Trophoblast cell (in vitro differentiated cells and primary cell): ENCODE results near the gene ACSBG1.

Experiments
- DNase-seq, 2 donors: peaks; one replicate each; pipeline ENCODE4 v3.0.0-alpha.2; 2016
- H2AFZ ChIP-seq: 2 replicates; pipeline ENCODE4 v1.6.1; 2013; ENCODE audit warnings: low read length, moderate library complexity, mild to moderate bottlenecking; ENCODE audit not compliant: insufficient read depth, poor library complexity
- H2AK5ac ChIP-seq: 2 replicates; pipeline ENCODE4 v1.6.1; 2013; ENCODE audit warnings: mild to moderate bottlenecking, low read length
- H2BK120ac ChIP-seq: 2 replicates; pipeline ENCODE4 v1.6.1; 2013; ENCODE audit warnings: low read length, mild to moderate bottlenecking, moderate library complexity; ENCODE audit not compliant: insufficient read depth, poor library complexity
- H2BK12ac ChIP-seq: 2 replicates; pipeline ENCODE4 v1.6.1; 2013; ENCODE audit warnings: mild to moderate bottlenecking, low read length, moderate library complexity
- H2BK5ac ChIP-seq: 2 replicates; pipeline ENCODE4 v1.6.1; 2013; ENCODE audit warnings: low read length, low read depth, moderate library complexity, mild to moderate bottlenecking; ENCODE audit not compliant: poor library complexity
- H3K14ac ChIP-seq: 2 replicates; pipeline ENCODE4 v1.6.1; 2013; ENCODE audit warnings: mild to moderate bottlenecking, low read length
- H3K18ac ChIP-seq: 2 replicates; pipeline ENCODE4 v1.6.1; 2013; ENCODE audit warnings: mild to moderate bottlenecking, low read length
- H3K23ac ChIP-seq: 2 replicates; pipeline ENCODE4 v1.6.1; 2013; ENCODE audit warnings: low read length
- H3K27ac ChIP-seq: 2 replicates; pipeline ENCODE4 v1.5.1; 2013; ENCODE audit warnings: low read depth, mild to moderate bottlenecking, inconsistent platforms, low read length, moderate library complexity
- H3K27me3 ChIP-seq: 2 replicates; pipeline ENCODE4 v1.6.1; 2013; ENCODE audit warnings: inconsistent platforms, mild to moderate bottlenecking, low read length, moderate library complexity; ENCODE audit not compliant: insufficient read depth
- H3K36me3 ChIP-seq, 2 experiments: 1 replicate in 1 of 2; 2 replicates in 1 of 2; pipeline ENCODE4 v1.6.1; 2013; ENCODE audit warnings: low read length in 2 of 2, mild to moderate bottlenecking in 2 of 2, moderate library complexity in 1 of 2; ENCODE audit not compliant: insufficient read depth in 2 of 2, control insufficient read depth in 1 of 2
- H3K4ac ChIP-seq: 2 replicates; pipeline ENCODE4 v1.6.1; 2013; ENCODE audit warnings: low read depth, mild to moderate bottlenecking, low read length, moderate library complexity
- H3K4me1 ChIP-seq, 2 experiments: 1 replicate in 1 of 2; 2 replicates in 1 of 2; pipeline ENCODE4 v1.6.1; 2013; ENCODE audit warnings: low read length in 2 of 2, mild to moderate bottlenecking in 2 of 2, moderate library complexity in 1 of 2; ENCODE audit not compliant: insufficient read depth in 2 of 2, control insufficient read depth in 1 of 2
- H3K4me2 ChIP-seq: 2 replicates; pipeline ENCODE4 v1.6.1; 2013; ENCODE audit warnings: inconsistent platforms, mild to moderate bottlenecking, low read length, moderate library complexity
- H3K4me3 ChIP-seq: 2 replicates; pipeline ENCODE4 v1.5.1; 2013; ENCODE audit warnings: mild to moderate bottlenecking, low read depth, low read length, inconsistent platforms
- H3K79me1 ChIP-seq: one replicate; pipeline ENCODE4 v1.6.1; 2013; ENCODE audit warnings: low read length
- H3K79me2 ChIP-seq: 2 replicates; pipeline ENCODE4 v1.6.1; 2013; ENCODE audit warnings: low read length, mild to moderate bottlenecking; ENCODE audit not compliant: control insufficient read depth, insufficient read depth, poor library complexity
- H3K9ac ChIP-seq: 2 replicates; pipeline ENCODE4 v1.6.1; 2013; ENCODE audit warnings: mild to moderate bottlenecking, low read length
- H3K9me3 ChIP-seq: 2 replicates; pipeline ENCODE4 v1.6.1; 2013; ENCODE audit warnings: low read depth, mild to moderate bottlenecking, control low read depth, inconsistent platforms, low read length; ENCODE audit not compliant: insufficient read depth
- H4K12ac ChIP-seq: 2 replicates; pipeline ENCODE4 v1.6.1; 2013; ENCODE audit warnings: low read depth, mild to moderate bottlenecking, low read length, moderate library complexity
- H4K8ac ChIP-seq: 2 replicates; pipeline ENCODE4 v1.6.1; 2013; ENCODE audit warnings: low read depth, mild to moderate bottlenecking, low read length, moderate library complexity
- H4K91ac ChIP-seq: one replicate; pipeline ENCODE4 v1.6.1; 2013; ENCODE audit warnings: low read depth, mild to moderate bottlenecking, low read length, moderate library complexity
- WGBS: extraction: QIAGEN DNeasy Blood & Tissue Kit; methylation state at CpG from one replicate; pipeline ENCODE4 v1.1.7; 2013; ENCODE audit warnings: missing lambda C conversion rate; ENCODE audit not compliant: insufficient read length, insufficient coverage; ENCODE audit errors: extremely low coverage; 5-methylcytosine and 5-hydroxymethylcytosine counted together

Gene ACSBG1

DNA sequence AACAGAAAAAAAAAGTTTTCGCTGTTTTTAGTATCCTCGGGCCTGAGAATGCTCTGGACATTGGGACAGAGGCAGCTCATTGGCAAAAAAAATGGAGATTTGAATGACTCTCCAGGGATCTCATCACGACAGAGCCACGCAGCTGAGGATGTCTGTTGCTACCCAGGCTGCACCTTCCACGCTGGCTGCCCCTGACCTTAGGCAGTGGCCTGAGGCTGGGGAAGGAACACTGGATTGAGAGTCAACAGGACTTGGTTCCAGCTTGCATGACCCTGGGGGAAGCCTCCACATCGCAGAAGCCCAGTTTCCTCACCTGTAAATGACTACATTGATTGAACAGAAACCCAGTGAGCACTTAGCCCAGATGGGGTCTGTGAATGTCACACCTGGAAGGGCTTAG lies 8.7 kb upstream of the ACSBG1 start:
- H2BK120ac ChIP-seq, result no peak overlapping the region
- no peak overlapping the region for H3K14ac ChIP-seq
- peaks cover 0 to 6% of the 10 kb centered on the region in 2 experiments for H3K4me1 ChIP-seq
- peaks cover 2% of the 10 kb centered on the region for H3K9me3 ChIP-seq
- H3K23ac ChIP-seq, result no peak overlapping the region
- H3K9ac ChIP-seq, result no peak overlapping the region
- H3K4me2 ChIP-seq, result no peak overlapping the region
- DNase-seq, result no peak
- no peak overlapping the region for H2BK12ac ChIP-seq
- no peak overlapping the region for H3K27ac ChIP-seq
- no peaks in the 10 kb centered on the region for H3K36me3 ChIP-seq
- no peak overlapping the region for H4K8ac ChIP-seq
- no peaks in the 10 kb centered on the region for H3K79me1 ChIP-seq
- H3K4me3 ChIP-seq, result no peak overlapping the region
- no peaks in the 10 kb centered on the region for H3K79me2 ChIP-seq
- H4K12ac ChIP-seq, result no peak overlapping the region
- no peak overlapping the region for H2AK5ac ChIP-seq
- no peak overlapping the region for H3K4ac ChIP-seq
- H3K27me3 ChIP-seq, result no peaks in the 10 kb centered on the region
- no peak overlapping the region for H3K18ac ChIP-seq
- no peak overlapping the region for H2AFZ ChIP-seq
- no peak overlapping the region for H2BK5ac ChIP-seq
- no peak overlapping the region for H4K91ac ChIP-seq
- WGBS, result no CpG with 5 or more reads among the region's 6 CpGs

- Histone ChIP-seq H2BK5ac (no peak overlapping the region), H3K9me3 (peaks cover 2% of the 10 kb centered on the region), H2AFZ (no peak overlapping the region), H2AK5ac (no peak overlapping the region), H3K9ac (no peak overlapping the region), H4K8ac (no peak overlapping the region), H3K27me3 (no peaks in the 10 kb centered on the region), H4K91ac (no peak overlapping the region), H3K79me2 (no peaks in the 10 kb centered on the region), H3K4me3 (no peak overlapping the region), H2BK12ac (no peak overlapping the region), H3K4me1 (peaks cover 0 to 6% of the 10 kb centered on the region in 2 experiments), H3K14ac (no peak overlapping the region), H3K4ac (no peak overlapping the region), H3K18ac (no peak overlapping the region), H4K12ac (no peak overlapping the region), H3K36me3 (no peaks in the 10 kb centered on the region), H3K27ac (no peak overlapping the region), H3K23ac (no peak overlapping the region), H3K79me1 (no peaks in the 10 kb centered on the region), H3K4me2 (no peak overlapping the region), H2BK120ac (no peak overlapping the region)
- whole genome bisulfite sequencing, result no CpG with 5 or more reads among the region's 5 CpGs
- peak in 1 of 2 donors; percentile 16 for DNase-seq
Measured at GRCh38 chr15:78242128-78242527, 7.8 kb upstream of the ACSBG1 start.

DNA sequence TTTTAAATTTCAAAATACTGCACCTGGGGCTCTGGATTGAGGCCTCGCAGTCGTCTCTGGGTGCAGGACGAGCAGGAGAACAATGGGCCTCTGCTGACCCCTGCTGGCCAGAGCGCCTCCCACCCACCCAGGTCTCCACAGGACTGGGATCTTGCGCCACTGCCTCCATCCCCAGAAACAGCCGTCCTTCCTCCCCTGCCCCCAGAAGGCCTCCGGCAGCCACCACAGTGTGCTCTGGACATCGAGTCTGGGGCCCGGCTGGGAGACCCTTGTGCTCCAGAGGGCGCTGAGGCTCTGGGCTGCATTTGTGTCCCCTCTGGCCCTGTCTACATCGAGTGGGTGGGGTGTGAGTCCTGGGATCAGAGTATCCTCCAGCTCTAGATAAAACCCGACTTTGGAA lies 6.7 kb upstream of the ACSBG1 start:
- H3K9ac ChIP-seq, result no peak overlapping the region

GRCh38 chr15:78239811-78240210 lies 5.4 kb upstream of the ACSBG1 start:
- Histone ChIP-seq H4K8ac (no peak overlapping the region), H3K9ac (no peak overlapping the region)

More for the DNA sequence above, 6.7 kb upstream of the ACSBG1 start:
- Histone ChIP-seq H2BK12ac (no peak overlapping the region), H3K27ac (no peak overlapping the region), H4K8ac (no peak overlapping the region), H3K18ac (no peak overlapping the region), H4K91ac (no peak overlapping the region), H3K27me3 (no peaks in the 10 kb centered on the region), H3K4me3 (no peak overlapping the region), H2AFZ (no peak overlapping the region), H3K4me2 (no peak overlapping the region), H2BK5ac (no peak overlapping the region), H3K79me2 (no peaks in the 10 kb centered on the region), H3K79me1 (no peaks in the 10 kb centered on the region), H2AK5ac (no peak overlapping the region), H2BK120ac (no peak overlapping the region), H4K12ac (no peak overlapping the region), H3K4me1 (peaks cover 0 to 6% of the 10 kb centered on the region in 2 experiments), H3K14ac (no peak overlapping the region), H3K36me3 (no peaks in the 10 kb centered on the region), H3K4ac (no peak overlapping the region), H3K23ac (no peak overlapping the region), H3K9me3 (peaks cover 2% of the 10 kb centered on the region)
- DNase-seq, result peak; percentile 60 to 80
- no CpG with 5 or more reads among the region's 12 CpGs for WGBS

More at GRCh38 chr15:78239811-78240210, 5.4 kb upstream of the ACSBG1 start:
- H3K79me1 ChIP-seq, result no peaks in the 10 kb centered on the region
- no peak overlapping the region for H3K23ac ChIP-seq
- H3K4me3 ChIP-seq, result no peak overlapping the region
- no peak overlapping the region for H3K27ac ChIP-seq
- H4K91ac ChIP-seq, result no peak overlapping the region
- no peaks in the 10 kb centered on the region for H3K79me2 ChIP-seq
- H2AK5ac ChIP-seq, result no peak overlapping the region
- H3K9me3 ChIP-seq, result no peaks in the 10 kb centered on the region
- no peaks in the 10 kb centered on the region for H3K27me3 ChIP-seq
- H2BK12ac ChIP-seq, result no peak overlapping the region
- no peak overlapping the region for H3K18ac ChIP-seq
- H3K14ac ChIP-seq, result no peak overlapping the region
- no peaks in the 10 kb centered on the region for H3K36me3 ChIP-seq
- no peak overlapping the region for H3K4ac ChIP-seq
- H3K4me1 ChIP-seq, result peaks cover 0 to 6% of the 10 kb centered on the region in 2 experiments
- H2BK5ac ChIP-seq, result no peak overlapping the region
- no peak for DNase-seq
- no peak overlapping the region for H2BK120ac ChIP-seq
- H4K12ac ChIP-seq, result no peak overlapping the region
- no CpG with 5 or more reads among the region's 5 CpGs for WGBS
- H2AFZ ChIP-seq, result no peak overlapping the region
- H3K4me2 ChIP-seq, result no peak overlapping the region
